Activated naive CD8-positive, alpha-beta T cell treated with anti-CD3 and anti-CD28 coated beads, Interleukin-2, amount 50 U/mL, for 16 hours (primary cell): Measurements from ENCODE around the gene DHX15.
"Not testable (repeated sequence)": the region's sequence is repeated elsewhere in the genome, so short reads cannot be mapped to it uniquely, and the experiment has no call there.

Source experiments
- DNase-seq: peaks from one replicate; pipeline ENCODE4 v3.0.0-alpha.2; 2020; ENCODE audit warnings: low read depth, low spot score

DHX15 gene

GRCh38 chr4:24544208-24544988 lies 40.0 kb downstream of the DHX15 start:
- no peak for DNase-seq

DNA sequence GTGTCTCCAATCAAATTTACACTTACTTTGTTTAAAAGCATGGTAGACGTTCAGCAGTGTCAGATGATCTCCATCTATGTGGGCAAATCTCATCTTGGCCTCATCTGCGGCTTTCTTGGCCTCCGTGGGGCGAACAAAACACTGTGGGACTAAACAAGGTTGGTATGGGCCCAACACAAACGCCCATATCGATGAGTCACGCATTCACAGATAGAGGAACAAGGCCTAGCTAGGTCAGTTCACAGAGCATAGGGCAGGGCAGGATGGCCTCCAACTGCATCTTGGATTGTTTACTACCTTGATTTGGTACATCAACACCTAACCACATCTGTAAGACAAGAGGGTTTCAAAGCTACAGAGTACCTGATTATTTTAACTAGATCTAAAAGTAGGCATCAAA lies 47.3 kb downstream of the DHX15 start:
- no peak for DNase-seq

GRCh38 chr4:24535399-24535798 lies 49.0 kb downstream of the DHX15 start:
- DNase-seq: no peak

DNA sequence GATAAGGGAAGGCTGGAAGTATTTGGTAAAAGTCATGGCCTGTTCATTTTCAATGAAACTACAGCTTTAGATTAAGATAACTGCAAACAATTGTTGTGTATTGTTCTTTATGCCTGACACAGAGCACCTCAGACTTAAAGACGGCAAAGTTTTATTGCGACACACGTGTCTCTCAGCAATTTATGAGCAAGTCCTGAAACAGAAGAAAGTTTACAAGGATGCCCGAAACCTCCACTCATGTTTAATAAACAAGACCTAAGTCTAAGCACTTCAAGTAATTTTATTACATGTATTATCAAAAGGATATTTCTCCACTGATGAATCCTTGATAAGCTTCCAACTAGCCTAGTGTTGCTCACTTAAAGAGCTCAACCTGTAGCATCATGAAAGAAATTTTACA lies 51.0 kb downstream of the DHX15 start:
- DNase-seq: no peak

DNA sequence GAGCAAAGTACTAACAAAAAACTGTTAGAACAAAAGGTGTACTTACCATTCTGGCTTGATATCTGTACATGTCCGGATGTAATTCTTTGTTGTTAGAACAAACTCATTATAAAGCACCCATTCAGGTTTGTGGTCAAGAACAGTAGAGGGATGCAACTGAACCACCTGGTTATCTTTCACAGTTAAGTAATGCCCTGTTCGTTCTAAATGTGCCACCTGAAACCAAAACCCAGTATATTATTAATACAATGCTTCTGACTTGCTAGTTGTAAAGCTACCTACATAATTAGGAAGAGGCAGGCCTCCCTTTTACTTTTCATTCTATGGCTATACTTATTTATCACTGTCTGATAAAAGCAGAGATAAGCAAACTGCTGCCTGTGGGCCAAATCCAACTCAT lies 54.8 kb downstream of the DHX15 start:
- DNase-seq: no peak

GRCh38 chr4:24527371-24527770 lies 57.0 kb downstream of the DHX15 start:
- DNase-seq: no peak

GRCh38 chr4:24521544-24521943 lies 62.8 kb downstream of the DHX15 start:
- DNase-seq: no peak

- no peak for DNase-seq
Measured at GRCh38 chr4:24519649-24520048, 64.7 kb downstream of the DHX15 start.

DNA sequence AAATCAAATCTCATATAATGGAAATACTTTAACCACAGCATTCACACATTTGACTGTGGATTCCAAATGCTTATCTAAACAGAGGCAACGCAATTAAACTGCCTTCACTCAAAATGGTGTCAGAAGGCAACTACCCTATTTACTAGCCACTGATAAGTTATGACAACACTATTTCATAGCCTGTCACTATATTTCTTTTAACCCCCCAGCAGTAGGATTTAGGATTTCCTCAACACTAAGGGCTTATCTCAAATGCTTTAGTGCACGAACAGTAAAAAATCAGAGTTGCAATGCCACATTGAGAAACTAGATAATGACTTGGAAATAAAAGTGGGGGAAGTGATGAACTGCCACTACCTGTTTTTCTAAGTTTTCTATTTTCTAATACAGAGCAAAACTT lies 66.7 kb downstream of the DHX15 start:
- DNase-seq: no peak

DNA sequence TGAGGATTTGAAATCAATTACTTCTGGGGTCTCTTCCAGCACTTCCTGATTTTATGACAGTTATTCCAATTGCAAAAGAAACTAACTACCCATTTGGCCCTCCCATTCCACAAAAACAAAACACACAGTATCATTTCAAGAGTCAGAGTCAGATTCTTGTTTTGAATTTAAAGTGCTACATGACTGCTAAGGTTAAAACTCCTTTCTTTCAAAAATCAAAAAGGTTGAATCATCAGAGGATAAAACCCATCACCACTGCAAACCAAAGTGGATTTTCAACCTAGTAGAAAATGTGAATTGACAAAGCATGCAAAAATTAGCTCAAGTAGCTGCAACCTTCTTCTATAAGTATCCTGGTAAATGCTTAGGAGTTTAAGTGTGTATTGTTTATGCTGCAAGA lies 67.4 kb downstream of the DHX15 start:
- DNase-seq: no peak

DNA sequence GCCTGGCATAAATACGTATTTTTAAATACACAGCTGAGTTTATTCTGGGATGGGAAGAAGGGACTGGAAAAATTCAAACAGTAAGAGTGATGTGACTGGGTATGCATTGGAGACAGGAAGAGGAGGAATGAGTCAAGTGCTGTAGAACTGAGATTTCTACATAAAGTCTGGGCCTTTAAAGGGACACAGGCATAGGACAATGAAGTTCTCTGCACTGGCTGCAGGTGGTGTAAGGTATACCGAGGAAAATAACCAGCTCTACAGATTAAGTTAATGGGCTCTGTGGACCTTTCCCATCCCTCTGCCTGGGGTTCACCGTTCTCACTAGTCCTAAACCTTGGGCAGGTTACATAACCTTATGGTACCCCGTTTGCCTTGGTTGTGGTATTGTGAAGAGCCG lies 68.7 kb downstream of the DHX15 start:
- DNase-seq: no peak

DNA sequence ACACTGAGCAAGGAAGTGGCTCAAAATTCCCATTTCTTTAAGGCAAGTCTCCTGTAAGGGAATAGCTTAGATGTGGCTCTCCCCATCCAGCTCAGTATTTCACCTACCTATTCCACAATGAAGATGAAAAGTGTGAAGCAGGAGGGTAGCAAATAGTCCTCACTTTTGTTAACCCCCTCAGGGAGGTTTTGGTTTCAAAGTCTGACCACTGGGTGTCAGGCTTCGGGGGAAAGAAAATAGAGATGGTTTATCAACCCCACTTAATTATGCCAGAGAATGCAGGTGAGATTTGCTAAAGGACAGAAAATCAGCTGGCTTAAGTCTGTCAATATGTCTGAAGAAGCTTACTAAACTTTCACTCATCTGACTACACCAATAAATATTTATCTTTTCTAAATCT lies 69.5 kb downstream of the DHX15 start:
- no peak for DNase-seq

DNA sequence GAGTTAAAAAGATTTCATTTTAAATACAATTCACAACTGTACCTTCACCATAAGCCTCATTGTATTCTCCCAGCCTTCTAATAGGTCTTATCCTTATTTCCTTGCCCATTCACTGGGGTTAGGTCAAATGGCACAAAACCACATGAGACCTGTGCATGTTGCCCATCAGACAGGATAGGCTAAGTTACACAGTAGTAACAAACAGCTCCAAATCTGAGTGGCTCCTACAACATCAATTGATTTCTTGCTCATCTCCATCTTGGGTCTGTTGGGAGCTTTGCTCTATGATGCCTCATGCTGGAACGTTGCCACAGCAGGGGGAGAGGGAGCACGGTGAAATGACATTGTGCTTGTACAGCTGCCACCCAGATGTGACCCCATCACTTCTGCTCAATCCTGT lies 70.6 kb downstream of the DHX15 start:
- no peak for DNase-seq

DNA sequence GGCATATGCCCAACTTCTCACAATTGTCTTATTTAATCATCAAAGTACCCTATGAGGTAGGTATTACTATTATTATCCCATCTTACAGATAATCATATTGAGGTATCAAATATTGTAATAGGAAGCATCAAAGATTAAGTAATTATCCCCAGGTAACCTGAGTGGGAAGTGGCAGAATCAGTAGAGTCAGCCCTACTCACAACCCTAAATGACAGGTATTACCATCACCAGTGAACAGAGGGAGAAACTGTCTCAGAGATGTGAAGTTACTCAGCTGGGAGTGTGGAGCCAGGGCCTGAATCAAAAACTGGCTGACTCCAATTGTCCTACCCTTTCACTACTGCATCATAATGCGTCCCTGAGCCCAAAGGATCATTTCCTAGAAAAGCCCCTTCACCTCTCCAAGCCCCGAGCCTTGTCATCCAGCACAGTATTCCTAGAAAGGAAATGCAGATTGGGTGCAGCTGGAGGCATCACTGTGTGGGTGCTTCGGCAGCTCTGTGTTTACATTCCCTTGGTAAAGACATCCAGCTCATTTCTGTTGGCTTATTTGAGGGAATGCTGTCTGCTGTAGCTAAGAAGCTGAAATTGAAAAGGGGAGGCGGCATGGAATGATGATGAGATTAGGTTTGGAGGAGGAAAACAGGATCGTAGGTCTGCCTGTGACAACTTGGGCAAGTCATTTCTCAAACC lies 72.8 kb downstream of the DHX15 start:
- no peak for DNase-seq

DNA sequence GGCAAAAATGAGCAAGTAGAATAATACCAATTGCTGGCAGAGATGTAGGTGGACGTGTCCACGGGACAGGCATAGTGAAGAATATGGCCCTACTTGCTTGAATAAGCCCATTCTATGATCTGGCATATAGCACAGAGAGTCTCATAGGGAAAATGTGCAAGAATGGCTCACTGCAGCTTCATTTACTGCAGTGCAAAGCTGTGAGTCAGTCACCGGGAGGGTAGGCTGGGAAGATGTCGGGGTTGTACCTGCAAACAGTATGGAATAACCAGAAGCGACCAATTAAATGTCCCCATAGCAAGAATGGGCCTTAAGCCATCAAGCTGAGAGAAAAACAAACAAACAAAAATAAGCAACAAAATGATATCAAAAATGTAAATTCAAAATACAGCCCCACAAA lies 74.3 kb downstream of the DHX15 start:
- DNase-seq: no peak

- no peak for DNase-seq
Measured at GRCh38 chr4:24508541-24508940, 75.8 kb downstream of the DHX15 start.

GRCh38 chr4:24507439-24507838 lies 76.9 kb downstream of the DHX15 start:
- no peak for DNase-seq

DNA sequence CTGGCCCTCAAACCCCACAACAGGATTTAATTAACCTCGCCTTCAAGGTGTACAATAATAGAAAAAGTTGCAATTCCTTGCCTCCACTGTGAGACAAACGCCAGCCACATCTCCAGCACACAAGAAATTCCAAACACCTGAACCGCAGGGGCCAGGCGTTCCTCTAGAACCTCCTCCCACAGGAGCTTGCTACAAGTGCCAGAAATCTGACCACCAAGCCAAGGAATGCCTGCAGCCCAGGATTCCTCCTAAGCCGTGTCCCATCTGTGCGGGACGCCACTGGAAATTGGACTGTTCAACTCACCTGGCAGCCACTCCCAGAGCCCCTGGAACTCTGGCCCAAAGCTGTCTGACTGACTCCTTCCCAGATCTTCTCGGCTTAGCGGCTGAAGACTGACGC lies 81.3 kb downstream of the DHX15 start:
- DNase-seq: not testable (repeated sequence)

DNA sequence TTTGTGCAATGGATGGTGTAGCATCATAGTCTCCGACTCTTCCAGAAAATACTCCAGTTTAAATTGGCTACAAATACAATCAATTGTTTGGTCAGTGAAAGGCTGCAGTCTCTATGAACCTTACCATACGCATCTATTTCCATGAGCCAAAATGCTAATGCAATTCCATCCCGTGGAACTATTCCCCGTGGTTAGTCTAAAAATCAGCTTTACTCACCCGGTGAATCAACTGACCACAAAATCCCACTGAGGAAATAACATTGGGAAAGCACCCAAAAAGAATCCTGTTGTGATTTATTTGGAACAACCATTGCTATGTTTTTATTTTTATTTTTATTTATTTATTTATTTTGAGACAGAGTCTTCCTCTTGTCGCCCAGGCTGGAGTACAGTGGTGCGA lies 87.1 kb downstream of the DHX15 start:
- DNase-seq: no peak

DNA sequence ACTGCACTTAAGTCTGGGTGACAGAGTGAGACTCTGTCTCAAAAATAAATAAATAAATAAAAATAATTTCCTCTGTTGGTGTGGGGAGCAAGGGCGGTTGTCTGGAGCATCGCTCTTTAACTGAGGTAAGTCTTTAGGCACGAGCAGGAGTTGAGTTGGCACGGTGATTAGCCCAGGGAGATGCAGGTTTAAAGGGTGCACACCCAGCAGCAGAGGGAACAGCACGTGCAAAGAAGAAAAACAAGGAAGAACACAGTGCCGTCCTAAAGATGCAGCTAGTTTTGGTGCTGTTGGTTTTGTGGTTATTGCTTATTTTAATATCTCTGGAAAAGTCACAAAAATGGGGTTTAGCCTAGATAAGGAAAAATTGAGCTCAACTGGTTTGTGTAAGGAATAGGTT lies 87.8 kb downstream of the DHX15 start:
- no peak for DNase-seq

DNA sequence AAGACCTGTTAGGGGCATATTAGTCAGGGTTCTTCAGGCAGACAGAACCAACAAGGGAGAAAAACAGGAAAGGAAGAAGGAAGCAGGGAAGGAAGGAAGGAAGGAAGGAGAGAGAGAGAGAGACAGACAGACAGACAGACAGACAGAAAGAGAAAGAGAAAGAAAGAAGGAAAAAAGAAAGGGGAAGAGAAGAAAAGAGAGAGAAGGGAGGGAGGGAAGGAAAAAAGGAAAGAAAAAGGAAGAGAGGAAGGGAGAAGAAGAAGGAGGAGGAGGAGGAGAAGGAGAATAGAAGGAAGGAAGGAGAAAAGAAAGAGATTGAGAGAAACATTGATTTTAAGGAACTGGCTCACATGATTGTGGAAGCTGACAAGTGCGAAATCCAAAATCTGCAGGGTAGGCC lies 89.0 kb downstream of the DHX15 start:
- no peak for DNase-seq

GRCh38 chr4:24489870-24490269 lies 94.5 kb downstream of the DHX15 start:
- DNase-seq: no peak

GRCh38 chr4:24488399-24489164 lies 95.8 kb downstream of the DHX15 start:
- DNase-seq: no peak
